ENCODE results near the gene GRPEL1. TPM values are rescaled to one million over a fixed set of nuclear protein-coding genes. Genes with fewer than 3 reads are reported as not detected.
"Not testable (repeated sequence)": the region's sequence is repeated elsewhere in the genome, so short reads cannot be mapped to it uniquely, and the experiment has no call there.

GRPEL1 gene
- total and polyA plus RNA-seq, 11 donors, result 38.6 to 70.8 (median 55.4) TPM

DNA sequence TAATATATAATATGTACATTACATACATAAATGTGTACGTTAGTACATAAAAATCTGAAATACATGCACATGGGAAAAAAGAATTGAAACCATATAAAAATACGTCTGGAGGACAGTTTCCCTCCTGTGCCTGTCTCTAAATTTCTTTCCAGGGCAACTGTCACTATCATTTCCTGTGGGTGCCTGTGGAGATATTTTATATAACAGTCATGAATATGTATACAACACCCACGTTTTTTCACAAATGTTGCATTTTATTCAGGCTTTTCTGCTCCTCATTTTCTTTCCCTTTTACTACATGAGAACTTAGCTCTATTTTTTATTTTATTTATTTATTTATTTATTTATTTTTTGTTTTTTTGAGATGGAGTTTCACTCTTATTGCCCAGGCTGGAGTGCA lies 24.2 kb upstream of the GRPEL1 start:
- H3K4me3 ChIP-seq, result no peak overlapping the region
- H3K27me3 ChIP-seq, result no peaks in the 10 kb centered on the region
- intact Hi-C loops (cut with DNase I), result no loop called here
- no peak for ATAC-seq
- 62 to 69% (median 67%) methylated on average over 3 of the region's 3 CpGs for WGBS, 4 donors
- no peaks in the 10 kb centered on the region for H3K9me3 ChIP-seq
- TF ChIP-seq POLR2A (IDR thresholded peaks at IDR 0.05), result no peak
- TF ChIP-seq, protein P1, sequence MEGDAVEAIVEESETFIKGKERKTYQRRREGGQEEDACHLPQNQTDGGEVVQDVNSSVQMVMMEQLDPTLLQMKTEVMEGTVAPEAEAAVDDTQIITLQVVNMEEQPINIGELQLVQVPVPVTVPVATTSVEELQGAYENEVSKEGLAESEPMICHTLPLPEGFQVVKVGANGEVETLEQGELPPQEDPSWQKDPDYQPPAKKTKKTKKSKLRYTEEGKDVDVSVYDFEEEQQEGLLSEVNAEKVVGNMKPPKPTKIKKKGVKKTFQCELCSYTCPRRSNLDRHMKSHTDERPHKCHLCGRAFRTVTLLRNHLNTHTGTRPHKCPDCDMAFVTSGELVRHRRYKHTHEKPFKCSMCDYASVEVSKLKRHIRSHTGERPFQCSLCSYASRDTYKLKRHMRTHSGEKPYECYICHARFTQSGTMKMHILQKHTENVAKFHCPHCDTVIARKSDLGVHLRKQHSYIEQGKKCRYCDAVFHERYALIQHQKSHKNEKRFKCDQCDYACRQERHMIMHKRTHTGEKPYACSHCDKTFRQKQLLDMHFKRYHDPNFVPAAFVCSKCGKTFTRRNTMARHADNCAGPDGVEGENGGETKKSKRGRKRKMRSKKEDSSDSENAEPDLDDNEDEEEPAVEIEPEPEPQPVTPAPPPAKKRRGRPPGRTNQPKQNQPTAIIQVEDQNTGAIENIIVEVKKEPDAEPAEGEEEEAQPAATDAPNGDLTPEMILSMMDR (IDR thresholded peaks at IDR 0.05), result no peak
- no peak for DNase-seq
- no peak overlapping the region for H3K27ac ChIP-seq
- peaks cover 0 to 6% (median 0%) of the 10 kb centered on the region in 12 donors for H3K4me1 ChIP-seq
- H3K36me3 ChIP-seq, result no peaks in the 10 kb centered on the region

DNA sequence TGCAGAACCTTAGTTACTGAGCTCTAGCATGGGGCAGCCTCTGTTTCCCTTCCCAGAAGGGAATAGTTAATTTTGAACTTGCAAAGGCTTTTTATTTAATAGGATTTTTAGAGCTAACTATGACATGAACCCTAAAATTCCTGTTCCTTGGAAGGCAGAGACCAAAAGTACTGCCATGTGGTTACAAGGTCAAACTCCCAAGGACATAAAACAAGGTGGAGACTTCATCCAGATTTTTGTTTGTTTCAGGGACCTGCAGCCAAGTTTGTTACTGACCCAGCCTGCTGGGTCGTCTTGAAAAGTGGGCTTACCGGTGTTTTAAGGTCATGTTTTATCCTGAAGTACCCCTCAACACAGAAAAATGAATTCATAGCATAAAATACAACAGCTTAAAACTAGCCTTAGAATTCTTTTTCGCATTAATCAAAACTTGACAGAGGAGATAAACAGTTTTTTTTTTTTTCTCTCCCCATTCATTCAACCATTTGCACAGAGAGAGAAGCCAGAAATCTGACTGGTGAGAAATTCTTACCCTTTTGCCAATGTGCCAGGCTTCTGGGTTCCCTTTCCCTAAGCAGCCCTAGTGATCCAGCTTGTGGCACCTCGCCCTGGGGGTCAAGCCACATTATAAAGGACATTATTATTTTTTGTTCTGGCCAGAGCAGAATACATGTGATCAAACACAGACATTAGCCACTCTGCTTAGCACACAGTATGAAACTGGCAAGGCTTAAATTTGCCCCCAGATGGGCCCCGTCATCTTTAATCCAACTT lies 21.5 kb upstream of the GRPEL1 start:
- H3K4me3 ChIP-seq, result no peak overlapping the region
- peaks cover 0 to 5% (median 0%) of the 10 kb centered on the region in 12 donors for H3K9me3 ChIP-seq
- peaks cover 0 to 6% (median 0%) of the 10 kb centered on the region in 12 donors for H3K4me1 ChIP-seq
- peaks cover 0 to 18% (median 0%) of the 10 kb centered on the region in 9 donors for H3K27me3 ChIP-seq
- H3K27ac ChIP-seq, result peak overlapping the region in 1 of 12 donors; percentile 8
- WGBS, 4 donors, result 73 to 84% (median 76%) methylated on average over 5 of the region's 5 CpGs
- intact Hi-C loops (cut with DNase I), result no loop called here
- DNase-seq (no peak), ATAC-seq (no peak)
- no peak for TF ChIP-seq POLR2A (IDR thresholded peaks at IDR 0.05)
- TF ChIP-seq, protein P1 (IDR thresholded peaks at IDR 0.05), result no peak
- no peaks in the 10 kb centered on the region for H3K36me3 ChIP-seq

DNA sequence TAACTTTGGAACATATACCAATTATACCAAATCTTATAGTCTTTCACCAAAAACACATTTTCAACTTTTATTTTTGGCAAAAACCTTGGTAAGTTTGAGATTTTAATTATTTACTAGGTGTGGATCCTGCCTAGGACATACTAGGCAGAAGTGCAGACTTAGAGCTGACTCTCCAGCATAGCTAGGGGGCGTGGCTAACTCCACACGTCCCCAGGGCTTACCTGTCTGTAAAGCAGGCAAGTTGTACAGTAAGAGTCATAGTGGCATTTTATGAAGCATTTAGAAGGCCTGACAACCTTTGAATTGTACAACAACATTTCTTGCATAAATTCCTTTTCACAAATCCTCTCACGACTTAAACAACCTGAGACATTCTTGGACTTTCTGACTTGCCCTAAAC lies 19.2 kb upstream of the GRPEL1 start:
- H3K4me1 ChIP-seq, result peaks cover 0 to 6% (median 0%) of the 10 kb centered on the region in 12 donors
- no peak overlapping the region for H3K27ac ChIP-seq
- H3K36me3 ChIP-seq, result no peaks in the 10 kb centered on the region
- no peak for ATAC-seq
- 73 to 81% (median 76%) methylated on average over 3 of the region's 3 CpGs for WGBS, 4 donors
- no peak for DNase-seq
- TF ChIP-seq POLR2A (IDR thresholded peaks at IDR 0.05), result no peak
- TF ChIP-seq, protein P1 (IDR thresholded peaks at IDR 0.05), result no peak
- H3K9me3 ChIP-seq, result peaks cover 0 to 5% (median 0%) of the 10 kb centered on the region in 12 donors
- peaks cover 0 to 34% (median 0%) of the 10 kb centered on the region in 9 donors for H3K27me3 ChIP-seq
- intact Hi-C loops (cut with DNase I), result no loop called here
- H3K4me3 ChIP-seq, result no peak overlapping the region

DNA sequence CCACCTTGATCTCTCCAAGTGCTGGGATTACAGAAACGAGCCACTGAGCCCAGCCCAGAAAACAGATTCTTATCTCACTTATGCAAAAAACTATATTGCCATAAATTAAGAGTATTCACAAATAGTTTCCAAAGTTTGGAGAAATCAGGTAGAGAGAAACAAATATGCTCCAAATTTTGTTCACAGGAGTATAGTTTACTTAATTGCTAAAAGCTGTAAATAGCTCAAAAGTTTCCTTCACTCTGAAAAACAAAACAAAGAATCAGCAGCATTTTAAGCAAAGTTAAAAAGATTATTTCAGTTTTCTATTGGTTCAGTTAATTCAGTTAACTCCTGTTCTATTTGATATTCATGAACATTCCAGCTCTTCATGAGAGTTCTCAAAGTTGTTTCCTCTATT lies 18.5 kb upstream of the GRPEL1 start:
- H3K27me3 ChIP-seq, result peaks cover 0 to 34% (median 0%) of the 10 kb centered on the region in 9 donors
- intact Hi-C loops (cut with DNase I), result no loop called here
- ATAC-seq, result no peak
- DNase-seq, result no peak
- H3K36me3 ChIP-seq, result no peaks in the 10 kb centered on the region
- H3K4me1 ChIP-seq, result peaks cover 0 to 6% (median 0%) of the 10 kb centered on the region in 12 donors
- no peak overlapping the region for H3K4me3 ChIP-seq
- no peak for TF ChIP-seq POLR2A (IDR thresholded peaks at IDR 0.05)
- TF ChIP-seq, protein P1 (IDR thresholded peaks at IDR 0.05), result no peak
- WGBS, 4 donors, result 28 to 50% (median 32%) methylated on average over 1 of the region's 1 CpG
- no peak overlapping the region for H3K27ac ChIP-seq
- H3K9me3 ChIP-seq, result peaks cover 0 to 5% (median 0%) of the 10 kb centered on the region in 12 donors

DNA sequence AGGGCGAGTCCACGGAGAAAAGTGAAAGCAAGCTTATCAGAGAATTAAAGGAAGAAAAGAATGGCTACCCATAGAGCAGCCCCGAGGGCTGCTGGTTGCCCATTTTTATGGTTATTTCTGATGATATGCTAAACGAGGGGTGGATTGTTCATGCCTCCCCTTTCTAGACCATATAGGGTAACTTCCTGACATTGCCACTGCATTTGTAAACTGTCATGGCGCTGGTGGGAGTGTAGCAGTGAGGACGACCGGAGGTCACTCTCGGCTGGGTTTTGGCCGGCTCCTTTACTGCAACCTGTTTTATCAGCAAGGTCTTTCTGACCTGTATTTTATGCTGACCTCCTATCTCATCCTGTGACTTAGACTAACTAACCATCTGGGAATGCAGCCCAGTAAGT lies 16.7 kb upstream of the GRPEL1 start:
- Histone ChIP-seq H3K4me3 (peak overlapping the region in 8 of 12 donors; percentile 10 to 42 (median 34)), H3K27ac (peak overlapping the region in 7 of 12 donors; percentile 5 to 58 (median 37)), H3K27me3 (peaks cover 0 to 34% (median 0%) of the 10 kb centered on the region in 9 donors), H3K9me3 (peaks cover 0 to 17% (median 0%) of the 10 kb centered on the region in 12 donors)
- intact Hi-C loops (cut with DNase I), result loop anchor here in 1 of 10 donors (5.0 kb wide), 1 partner anchor 97 kb away; no protein-coding TSS in a partner anchor
- H3K36me3 ChIP-seq, H3K4me1 ChIP-seq, DNase-seq: not testable (repeated sequence)
- peak in 3 of 4 donors; percentile 33 to 58 (median 43) for ATAC-seq
- 31 to 38% (median 35%) methylated on average over 9 of the region's 9 CpGs for WGBS, 4 donors
